DND-41 (cell line): ENCODE data around the gene TMEM184C.

Source experiments
- EZH2 ChIP-seq: IDR thresholded peaks from 3 replicates; pipeline ENCODE4 v1.6.1; 2012; ENCODE audit warnings: borderline replicate concordance, low read depth, mild to moderate bottlenecking, moderate library complexity, low read length, inconsistent platforms; ENCODE audit not compliant: severe bottlenecking
- TF ChIP-seq, protein P1 (sequence below): IDR thresholded peaks from 2 replicates; pipeline ENCODE4 v1.5.1; 2012; ENCODE audit warnings: borderline replicate concordance, low read length, moderate library complexity, mild to moderate bottlenecking; ENCODE audit not compliant: poor library complexity, severe bottlenecking; ENCODE audit errors: extremely low read depth

DNA sequence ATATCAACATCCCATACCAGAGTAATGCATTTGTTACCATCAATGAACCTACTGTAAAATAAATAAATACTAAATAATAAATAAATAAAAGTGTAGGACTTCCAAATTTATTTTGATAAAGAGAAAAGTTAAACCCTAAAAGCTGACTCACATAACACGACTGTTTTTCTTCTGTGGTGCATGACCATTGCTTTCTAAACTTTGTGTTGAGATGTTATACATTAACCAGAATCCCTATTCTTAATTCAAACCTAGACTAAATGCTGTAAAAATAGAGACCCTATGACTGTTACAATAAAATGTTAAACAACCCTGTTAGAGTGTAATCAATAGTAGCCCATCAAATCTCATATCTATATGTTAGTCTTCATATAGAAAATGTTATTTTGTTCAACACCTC, 87.6 kb downstream of the TMEM184C start:
- TF ChIP-seq, protein P1, sequence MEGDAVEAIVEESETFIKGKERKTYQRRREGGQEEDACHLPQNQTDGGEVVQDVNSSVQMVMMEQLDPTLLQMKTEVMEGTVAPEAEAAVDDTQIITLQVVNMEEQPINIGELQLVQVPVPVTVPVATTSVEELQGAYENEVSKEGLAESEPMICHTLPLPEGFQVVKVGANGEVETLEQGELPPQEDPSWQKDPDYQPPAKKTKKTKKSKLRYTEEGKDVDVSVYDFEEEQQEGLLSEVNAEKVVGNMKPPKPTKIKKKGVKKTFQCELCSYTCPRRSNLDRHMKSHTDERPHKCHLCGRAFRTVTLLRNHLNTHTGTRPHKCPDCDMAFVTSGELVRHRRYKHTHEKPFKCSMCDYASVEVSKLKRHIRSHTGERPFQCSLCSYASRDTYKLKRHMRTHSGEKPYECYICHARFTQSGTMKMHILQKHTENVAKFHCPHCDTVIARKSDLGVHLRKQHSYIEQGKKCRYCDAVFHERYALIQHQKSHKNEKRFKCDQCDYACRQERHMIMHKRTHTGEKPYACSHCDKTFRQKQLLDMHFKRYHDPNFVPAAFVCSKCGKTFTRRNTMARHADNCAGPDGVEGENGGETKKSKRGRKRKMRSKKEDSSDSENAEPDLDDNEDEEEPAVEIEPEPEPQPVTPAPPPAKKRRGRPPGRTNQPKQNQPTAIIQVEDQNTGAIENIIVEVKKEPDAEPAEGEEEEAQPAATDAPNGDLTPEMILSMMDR: no peak
- no peak for TF ChIP-seq EZH2
